ENCODE data around the gene ONECUT3. TPM values are rescaled to one million over a fixed set of nuclear protein-coding genes. Genes with fewer than 3 reads are reported as not detected.
"Not testable (repeated sequence)": the region's sequence is repeated elsewhere in the genome, so short reads cannot be mapped to it uniquely, and the experiment has no call there.

Gene ONECUT3
- polyA plus RNA-seq, 4 donors = 0.03 TPM; not detected in 2

DNA sequence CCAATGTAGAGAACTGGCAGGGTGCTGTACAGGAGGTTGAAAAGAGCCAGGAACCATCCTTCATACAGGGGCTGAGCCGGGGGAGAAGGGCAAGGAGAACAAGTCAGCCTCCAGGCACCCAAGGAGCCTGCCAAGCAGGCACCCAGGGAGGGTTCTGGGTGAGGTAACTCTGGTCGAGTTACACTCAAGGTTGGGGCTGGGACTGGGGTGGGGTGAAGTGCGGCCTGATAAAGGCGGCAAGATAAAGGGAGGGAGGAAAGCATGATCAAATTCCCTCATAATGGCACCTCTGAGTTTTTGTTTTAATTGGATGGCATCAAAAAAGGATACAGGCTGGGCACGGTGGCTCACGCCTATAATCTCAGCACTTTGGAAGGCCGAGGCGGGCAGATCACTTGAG is 33.8 kb downstream of the ONECUT3 start:
- no peak for DNase-seq (ENCODE audit: low read depth in 4 of 4, low spot score in 3 of 4)

DNA sequence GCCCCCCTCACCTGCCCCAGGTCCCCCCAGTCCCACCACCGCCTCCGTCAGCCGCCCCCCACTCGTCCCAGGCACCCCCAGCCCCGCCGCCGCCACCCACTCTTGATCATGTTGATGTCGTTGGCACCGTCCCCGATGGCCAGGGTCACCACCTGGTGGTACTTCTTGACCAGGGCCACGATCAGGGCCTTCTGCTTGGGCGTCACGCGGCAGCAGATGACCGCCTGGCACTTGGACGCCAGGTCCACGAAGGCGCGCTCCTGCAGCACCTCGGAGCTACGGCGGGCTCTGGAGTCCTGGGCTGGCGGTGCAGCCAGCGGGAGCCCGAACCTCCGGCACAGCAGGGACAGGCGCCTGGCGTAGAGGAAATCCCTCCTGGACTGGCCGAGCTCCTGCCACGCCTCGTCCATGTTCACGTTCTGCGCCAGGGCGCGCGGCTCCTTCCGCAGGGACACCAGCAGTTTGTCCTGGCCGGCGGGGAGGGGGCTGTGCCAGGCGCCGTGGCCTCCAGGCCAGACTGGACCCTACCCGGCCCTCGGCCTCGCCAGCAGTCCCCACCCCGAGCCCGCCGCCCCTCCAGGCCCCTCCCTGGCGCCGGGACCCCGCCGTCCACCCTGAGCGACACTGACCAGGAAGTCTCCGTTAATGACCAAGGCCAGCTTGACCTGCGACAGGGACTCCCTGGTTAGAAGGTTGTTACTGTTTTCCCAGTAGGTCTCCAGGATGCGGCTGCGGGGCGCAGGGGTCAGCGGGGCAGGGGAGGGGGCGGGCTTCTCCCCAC is 36.1 kb downstream of the ONECUT3 start:
- DNase-seq (ENCODE audit: low read depth in 4 of 4, low spot score in 3 of 4) = no peak

DNA sequence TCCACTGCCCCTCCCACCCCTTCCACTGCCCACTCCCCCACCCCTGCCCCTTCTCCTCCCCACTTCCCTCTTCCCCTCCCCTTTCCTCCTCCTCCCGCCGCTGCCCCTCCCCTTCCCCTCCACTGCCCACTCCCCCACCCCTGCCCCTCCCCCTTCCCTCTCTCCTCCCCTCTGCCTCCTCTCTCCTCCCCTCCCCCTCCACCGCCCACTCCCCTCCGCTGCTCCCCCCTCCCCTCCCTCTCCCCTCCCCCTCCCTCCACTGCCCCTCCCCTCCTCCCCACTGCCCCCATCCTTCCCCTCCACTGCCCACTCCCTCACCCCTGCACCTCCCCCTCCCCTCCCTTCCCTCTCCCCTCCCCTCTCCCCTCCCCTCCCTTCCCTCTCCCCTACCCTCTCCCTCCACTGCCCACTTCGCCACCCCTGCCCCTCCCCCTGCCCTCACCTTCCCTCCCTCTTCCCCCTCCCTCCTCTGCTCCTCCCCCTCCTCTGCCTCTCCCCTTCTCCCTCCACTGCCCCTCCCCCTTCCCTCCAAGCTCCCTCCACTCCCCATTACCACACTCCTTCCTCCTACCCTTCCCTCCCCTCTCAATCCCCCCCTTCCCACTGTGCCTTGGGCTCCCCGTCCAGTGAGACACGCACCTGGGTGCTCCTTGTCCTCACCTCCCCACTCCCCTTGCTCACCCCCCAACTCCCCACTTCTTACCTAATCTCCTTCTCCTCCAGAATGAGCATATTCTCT is 36.9 kb downstream of the ONECUT3 start:
- DNase-seq (ENCODE audit: low read depth in 4 of 4, low spot score in 3 of 4) = no peak

DNA sequence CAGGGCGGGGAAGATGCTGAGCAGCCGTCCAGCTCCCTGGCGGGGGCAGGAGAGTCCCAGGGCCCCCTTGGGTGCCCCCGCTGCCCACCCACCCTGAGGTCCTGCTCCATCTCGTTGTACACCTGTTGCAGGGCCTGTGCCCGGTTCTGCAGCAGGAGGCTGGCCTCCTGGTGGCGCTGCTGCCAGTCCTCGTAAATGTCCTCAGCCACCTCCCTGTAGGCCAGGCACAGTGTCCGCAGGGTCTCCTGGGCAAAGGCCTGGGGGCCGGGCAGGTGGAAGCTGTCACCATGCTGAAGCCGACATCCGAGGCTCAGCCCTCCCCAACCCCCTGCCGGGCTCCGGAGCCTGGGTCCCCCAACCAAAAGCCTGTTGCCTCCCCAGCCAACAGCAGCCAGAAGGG is 38.6 kb downstream of the ONECUT3 start:
- no peak for DNase-seq (ENCODE audit: low read depth in 4 of 4, low spot score in 3 of 4)

DNA sequence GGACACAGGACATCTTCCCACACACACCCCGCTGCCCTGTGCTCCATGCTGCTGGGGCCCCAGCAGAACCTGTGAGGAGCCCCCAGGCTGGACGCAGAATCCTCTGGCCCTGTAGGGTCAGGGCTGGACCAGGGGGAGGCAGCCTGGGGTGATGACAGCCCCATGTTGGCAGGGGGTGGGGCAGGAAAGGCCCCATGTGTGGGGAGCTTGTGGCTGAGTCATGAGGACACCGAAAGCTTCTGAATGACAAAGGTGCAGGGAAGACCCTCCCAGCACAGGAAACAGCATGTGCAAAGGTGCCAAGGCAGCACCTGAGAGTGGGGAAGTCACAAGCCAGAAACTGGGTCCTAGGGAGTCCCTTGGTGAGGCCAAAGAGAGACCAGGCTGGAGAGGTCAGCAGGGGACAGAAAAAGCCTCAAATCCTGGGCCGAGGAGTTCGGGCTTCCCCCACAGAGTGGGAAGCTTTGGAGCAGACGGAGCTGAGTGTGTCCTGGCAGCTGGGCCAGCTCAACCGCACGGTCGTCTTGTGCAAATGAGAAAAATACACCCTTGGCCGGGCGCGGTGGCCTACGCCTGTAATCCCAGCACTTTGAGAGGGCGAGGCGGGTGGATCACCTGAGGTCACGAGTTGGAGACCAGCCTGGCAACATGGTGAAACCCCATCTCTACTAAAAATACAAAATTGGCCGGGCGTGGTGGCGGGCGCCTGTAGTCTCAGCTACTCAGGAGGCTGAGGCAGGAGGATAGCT is 41.3 kb downstream of the ONECUT3 start:
- DNase-seq (ENCODE audit: low read depth in 4 of 4, low spot score in 3 of 4) = no peak

DNA sequence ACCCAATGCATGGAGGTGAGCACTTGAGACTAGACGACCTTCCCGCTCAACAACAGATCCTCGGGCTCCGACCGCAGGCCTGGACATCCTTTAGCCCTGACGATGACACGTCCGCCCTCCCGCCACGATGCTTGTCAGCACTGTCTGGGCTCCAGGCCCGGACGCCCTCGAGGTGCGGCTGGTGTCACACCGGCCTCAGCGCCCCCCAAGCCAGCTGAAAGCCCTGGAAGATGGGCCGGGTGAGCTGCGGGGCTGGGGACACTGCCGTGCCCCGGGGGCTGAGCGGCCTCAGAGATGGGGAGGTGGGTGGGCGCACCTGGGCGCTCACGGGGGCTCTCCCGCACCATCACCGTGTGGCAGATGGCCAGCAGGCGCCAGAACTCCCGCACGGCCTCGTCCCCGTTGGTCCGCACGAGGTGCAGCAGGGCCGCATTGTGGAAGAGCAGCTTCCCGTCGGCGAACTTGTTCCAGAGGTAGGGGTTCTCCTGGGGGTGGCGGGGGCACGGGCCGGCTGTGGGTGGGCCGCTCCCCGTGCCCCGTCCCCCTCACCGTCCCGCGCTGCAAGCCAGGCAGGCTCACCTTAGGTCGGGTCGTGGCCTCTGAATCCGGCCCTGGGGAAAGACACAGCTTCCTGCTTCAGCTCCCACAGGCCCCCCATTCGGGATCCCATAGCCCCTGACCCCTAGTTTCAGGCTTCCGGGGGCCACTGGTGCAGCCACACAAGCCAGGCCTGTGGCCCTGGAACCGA is 43.3 kb downstream of the ONECUT3 start:
- DNase-seq (ENCODE audit: low read depth in 4 of 4, low spot score in 3 of 4) = no peak

DNA sequence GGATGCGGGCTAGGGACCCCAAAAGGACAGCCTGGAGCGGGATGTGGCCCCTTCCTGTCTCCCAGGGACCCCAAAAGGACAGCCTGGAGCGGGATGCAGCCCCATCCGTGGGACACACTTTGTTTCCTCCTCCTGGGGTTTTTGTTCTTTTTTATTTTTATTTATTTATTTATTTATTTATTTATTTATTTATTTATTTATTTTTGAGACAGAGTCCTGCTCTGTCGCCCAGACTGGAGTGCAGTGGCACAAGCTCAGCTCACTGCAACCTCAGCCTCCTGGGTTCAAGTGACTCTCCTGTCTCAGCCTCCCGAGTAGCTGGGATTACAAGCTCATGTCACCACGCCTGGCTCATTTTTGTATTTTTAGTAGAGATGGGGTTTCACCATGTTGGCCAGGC is 44.0 kb downstream of the ONECUT3 start:
- DNase-seq (ENCODE audit: low read depth in 4 of 4, low spot score in 3 of 4) = not testable (repeated sequence)

DNA sequence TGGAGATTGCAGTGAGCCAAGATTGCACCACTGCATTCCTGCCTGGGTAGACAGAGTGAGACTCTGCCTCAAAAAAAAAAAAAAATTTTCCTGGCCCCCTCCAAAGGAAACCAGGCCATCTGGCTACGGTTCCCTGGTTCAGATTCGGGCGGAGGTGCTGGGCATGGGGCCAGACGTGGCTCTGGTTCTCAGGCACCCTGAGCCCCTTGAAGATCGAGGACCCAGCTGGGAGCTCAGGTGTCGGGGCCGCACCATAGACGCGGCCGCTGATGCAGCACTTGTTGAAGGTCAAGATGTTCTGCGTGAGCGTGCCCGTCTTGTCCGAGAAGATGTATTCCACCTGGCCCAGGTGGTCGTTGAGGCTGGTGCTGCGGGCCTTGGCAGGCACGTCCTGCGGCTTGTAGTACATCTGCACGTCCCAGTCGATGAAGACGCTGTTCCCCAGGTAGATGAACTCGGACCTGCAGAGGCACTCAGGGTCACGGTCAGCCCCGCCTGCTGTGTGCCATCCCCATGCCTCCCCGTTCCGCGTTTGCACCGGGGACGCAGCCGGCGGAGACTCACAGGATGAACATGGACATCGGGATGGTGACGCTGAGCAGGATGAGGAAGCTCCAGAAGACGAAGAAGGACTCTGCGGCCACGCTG is 46.5 kb downstream of the ONECUT3 start:
- DNase-seq (ENCODE audit: low read depth in 4 of 4, low spot score in 3 of 4) = no peak

DNA sequence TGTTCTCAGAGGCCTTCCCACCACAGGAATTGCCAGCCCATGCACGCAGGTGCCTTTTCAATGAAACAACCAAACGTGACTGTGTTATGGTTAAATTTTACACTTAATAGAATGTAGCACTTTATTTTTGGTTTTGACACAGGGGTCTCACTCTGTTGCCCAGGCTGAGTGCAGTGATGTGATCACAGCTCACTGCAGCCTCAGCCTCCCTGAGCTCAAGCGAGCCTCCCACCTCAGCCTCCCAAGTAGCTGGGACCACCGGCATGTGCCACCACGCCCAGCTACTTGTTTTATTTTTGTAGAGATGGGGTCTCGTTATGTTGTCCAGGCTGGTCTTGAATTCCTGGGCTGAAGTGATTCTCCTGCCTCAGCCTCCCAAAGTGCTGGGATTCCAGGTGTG is 51.6 kb downstream of the ONECUT3 start:
- no peak for DNase-seq (ENCODE audit: low read depth in 4 of 4, low spot score in 3 of 4)

DNA sequence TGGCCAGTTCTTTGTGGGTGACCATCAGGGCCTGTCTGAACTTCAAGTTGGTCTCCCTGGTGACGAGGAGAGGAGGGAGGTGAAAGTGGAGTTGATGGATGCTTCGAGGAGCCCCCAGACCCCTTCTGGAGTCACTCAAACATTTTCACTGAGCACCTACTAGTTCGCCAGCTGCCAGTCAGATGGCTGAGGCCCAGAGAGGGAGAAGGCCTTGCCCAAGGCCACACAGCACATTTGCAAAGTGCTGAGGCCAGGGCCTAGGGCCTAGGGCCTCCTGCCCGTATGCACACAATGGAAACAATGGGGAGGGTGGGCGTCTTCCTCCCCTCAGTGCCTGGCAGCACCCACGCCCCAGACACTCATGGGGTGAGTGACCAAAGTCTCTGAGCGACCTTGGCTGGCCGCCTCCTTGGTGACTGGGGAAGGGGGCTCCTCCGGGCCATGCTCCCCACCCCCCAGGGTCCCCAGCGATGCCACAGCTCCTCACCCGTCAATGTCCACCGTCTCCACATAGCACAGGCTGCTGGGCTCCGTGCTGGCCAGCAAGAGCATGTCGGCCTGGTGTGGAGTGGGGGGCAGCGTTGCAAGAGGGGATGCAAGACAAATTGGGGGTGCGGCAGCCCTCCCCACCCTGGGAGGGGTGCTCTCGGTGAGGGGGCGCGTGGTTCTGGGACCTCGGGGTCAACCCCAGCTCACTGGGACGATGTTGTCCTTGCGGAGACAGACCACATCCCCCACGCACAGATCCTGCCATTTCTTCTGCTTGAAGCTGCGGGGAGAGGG is 52.3 kb downstream of the ONECUT3 start:
- no peak for DNase-seq (ENCODE audit: low read depth in 4 of 4, low spot score in 3 of 4)

DNA sequence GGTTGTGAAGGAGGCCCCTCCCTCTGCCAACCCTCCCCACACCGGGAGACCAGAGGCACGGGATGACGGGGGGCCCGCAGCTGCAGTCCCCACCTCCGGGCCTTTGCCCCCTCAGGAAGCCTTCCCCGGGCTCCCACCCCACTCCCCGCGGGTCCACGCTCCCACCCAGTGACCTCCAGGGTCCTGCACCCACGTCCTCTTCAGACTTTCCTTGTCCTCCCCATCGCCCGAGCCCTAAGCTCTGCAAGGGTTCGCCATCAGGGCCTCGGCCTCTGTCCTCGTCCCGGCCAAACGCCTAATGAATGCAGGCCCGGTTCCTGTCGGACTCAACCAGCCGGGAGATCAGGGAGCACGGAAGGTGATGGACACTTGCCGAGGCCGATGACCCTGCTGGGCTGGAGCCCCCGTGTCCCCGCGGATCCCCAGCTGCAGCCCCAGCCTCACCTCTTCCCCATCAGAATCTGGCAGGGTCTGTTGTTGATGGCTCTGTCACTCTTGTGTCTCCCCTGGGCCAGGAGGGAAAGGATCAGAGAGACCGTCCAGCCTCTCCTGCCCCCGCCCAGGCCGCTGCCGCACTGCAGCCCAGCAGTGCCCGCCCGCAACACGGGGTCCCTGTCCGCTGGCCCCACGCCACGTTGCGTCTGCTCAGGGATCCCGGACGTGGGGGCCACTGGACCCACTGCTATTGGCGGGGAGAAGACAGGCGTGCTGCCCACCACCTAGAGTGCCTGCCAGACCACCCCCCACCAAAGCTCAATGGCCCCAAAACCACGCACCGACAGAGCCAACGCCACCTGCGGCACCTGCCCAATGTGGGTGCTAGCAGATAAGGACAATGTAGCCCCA is 53.1 kb downstream of the ONECUT3 start:
- DNase-seq (ENCODE audit: low read depth in 4 of 4, low spot score in 3 of 4) = no peak

DNA sequence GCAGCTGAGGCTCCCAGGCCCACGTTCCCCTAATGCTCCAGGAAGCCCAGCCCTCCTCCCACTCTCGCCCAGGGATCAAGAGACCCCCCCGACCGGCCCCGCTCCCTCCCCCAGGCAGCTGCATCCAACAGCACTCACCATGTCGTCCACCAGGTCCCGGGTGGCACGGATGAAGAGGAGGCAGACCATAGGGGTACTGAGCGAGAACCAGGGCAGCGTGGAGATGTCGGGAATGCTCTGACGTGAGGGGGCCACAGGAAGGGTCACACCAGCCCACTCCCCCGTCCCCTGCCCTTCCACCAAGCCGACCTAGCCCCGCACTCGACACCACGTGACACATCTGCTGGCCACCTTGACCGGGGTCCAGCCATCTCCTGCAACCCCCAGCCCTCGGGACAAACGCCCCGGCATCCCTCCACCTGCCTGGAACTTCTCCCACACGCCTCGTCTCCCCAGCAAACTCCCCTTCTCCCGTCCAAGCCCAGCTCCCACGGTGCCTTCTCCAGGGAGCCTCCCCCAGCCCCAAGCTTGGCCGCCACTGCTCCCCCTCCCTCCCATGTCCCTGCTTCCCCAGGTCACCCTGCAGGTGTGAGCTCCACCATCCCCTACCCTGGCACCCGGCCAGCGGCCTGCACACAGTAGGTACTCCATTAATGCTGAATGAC is 53.9 kb downstream of the ONECUT3 start:
- no peak for DNase-seq (ENCODE audit: low read depth in 4 of 4, low spot score in 3 of 4)

DNA sequence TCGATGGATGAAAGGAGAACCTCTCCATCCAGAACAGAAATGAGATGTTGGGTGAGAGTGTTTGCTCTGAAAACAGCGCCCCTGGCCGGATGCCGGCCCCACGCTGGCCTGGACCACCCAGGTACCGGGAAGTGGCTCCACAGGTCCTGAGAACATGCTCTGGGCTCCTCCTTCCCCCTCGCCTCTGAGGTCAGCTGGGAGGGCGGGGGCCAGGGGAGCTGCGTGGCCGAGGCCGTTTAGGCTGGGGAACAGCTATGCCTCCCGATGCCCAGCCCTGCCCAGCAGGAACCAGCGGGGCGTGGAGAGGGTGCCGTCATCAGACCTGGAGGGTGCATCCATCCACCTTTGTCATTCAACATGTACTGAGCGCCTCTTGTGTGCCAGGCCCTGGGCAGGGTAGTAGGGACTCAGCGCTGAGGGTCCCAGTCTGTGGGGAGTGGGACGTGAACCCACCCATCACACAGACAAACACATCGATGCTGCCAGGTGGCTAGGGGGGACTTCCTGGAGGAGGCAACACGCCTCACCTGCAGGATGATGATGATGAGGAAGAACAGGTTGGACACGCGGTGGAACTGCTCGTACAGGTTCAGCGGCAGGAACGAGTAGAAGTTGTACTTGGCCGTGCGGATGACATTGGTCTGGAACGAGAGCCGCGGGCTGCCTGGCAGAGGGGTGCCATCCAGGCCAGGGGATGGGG is 54.5 kb downstream of the ONECUT3 start:
- DNase-seq (ENCODE audit: low read depth in 4 of 4, low spot score in 3 of 4) = no peak

DNA sequence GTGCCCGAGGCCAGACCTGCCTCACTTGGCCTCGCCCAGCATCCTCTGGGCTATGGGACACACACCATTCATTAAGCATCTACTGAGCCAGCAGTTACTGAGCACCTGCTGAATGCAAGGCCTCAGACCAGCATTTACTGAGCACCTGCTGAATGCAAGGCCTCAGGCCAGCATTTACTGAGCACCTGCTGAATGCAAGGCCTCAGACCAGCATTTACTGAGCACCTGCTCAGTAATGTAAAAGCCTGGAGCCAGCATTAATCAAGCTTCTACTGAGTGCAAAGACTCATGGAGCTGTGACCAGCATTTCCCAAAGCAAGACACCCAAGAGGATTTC is 55.1 kb downstream of the ONECUT3 start:
- no peak for DNase-seq (ENCODE audit: low read depth in 4 of 4, low spot score in 3 of 4)

DNA sequence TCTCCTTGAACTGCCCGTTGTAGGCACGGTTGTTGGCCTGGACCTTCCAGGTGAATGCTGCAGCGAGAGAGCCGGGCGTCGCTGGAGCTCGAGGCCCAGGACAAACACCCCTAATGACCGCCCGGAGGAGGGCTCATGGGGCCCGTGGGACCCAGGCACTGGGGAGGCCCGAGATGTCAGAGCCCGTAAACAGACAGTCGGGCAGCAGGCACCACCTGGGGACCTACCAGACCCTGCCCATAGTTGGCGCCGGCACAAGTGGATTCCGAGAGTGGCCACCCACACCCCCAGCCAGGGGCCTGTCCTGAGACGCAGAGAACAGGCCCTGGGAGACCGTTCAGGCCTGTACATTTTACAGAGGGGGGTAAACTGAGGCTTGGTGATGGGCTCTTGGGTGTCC is 56.4 kb downstream of the ONECUT3 start:
- DNase-seq (ENCODE audit: low read depth in 4 of 4, low spot score in 3 of 4) = no peak

DNA sequence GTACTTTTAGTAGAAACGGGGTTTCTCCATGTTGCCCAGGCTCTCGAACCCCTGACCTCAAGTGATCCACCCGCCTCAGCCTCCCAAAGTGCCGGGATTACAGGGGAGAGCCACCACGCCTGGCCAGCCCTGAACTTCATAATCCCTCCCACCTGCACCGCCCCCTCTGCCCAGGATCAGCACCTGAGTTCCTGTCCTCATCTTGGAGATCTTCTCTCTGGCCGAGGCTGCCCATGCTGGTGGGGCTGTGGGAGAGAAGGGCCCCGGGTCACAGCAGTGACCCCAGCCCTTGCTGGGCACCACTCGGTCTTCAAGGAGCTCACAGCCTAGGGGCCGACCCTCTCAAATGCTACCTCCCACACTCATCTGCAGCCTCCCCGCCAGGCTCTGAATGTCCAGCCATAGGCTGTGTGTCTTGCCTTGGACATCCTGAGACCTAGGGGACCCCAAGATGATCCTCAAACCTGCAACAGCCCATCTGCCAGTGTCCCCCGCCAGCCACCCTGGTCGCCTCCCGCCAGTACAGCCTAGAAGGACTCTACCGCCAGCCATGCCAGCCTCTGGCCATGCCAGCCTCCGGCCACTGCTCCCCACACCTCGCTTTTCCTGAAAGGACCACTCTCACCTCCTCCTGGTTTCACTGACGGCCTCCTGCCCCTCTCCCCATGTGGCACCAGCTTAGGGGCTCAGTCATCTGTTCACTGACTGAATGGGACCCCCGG is 57.3 kb downstream of the ONECUT3 start:
- no peak for DNase-seq (ENCODE audit: low read depth in 4 of 4, low spot score in 3 of 4)

DNA sequence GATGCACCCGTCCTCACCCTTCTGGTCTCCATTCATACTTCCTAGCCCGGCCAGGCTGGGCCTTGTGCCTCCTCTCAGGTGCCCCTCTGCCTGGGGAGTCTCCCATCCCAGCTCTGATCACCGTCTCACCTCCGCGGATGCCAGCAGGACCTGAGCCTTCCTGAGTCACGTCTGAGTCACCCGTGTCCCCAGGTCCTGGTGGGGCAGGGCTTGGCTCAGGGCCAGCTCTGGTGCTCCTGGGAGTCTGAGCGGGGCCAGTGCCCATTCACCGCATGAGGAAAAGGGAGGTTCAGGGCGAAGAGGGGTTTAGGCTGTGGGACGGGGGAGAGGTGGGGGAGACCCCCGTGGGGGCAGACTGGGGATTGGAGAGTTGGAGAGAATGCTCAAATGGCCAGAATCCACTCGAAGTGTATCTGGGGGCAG is 58.2 kb downstream of the ONECUT3 start:
- no peak for DNase-seq (ENCODE audit: low read depth in 4 of 4, low spot score in 3 of 4)

Data from right renal pelvis (tissue), 4 donors.